OCI-M2 (cell line): ENCODE data around the gene RAB40C.

Experiments used
- DNase-seq: peaks from one replicate; lab custom pipeline; 2025; ENCODE audit not compliant: unreplicated experiment; lab: John Stamatoyannopoulos, UW

RAB40C gene

GRCh38 chr16:559021-559380 is 30.9 kb upstream of the RAB40C start:
- DNase-seq = no peak

- no peak for DNase-seq
Observed at GRCh38 chr16:559411-560203, 30.3 kb upstream of the RAB40C start.

GRCh38 chr16:560204-560700 is 29.6 kb upstream of the RAB40C start, which contains the start of gene PRR35:
PRR35 (plus strand) TSS chr16:560394; CDS start chr16:563295, 2,901 bp downstream.
- DNase-seq = no peak

- no peak for DNase-seq
Observed at GRCh38 chr16:560701-561412, 29.0 kb upstream of the RAB40C start.

GRCh38 chr16:561413-561794 is 28.5 kb upstream of the RAB40C start:
- DNase-seq = no peak

- no peak for DNase-seq
Observed at GRCh38 chr16:561957-562938, 27.6 kb upstream of the RAB40C start.

GRCh38 chr16:563072-563644 is 26.7 kb upstream of the RAB40C start:
- no peak for DNase-seq

- no peak for DNase-seq
Observed at GRCh38 chr16:564690-565418, 25.0 kb upstream of the RAB40C start.

- no peak for DNase-seq
Observed at GRCh38 chr16:565419-566330, 24.2 kb upstream of the RAB40C start.

GRCh38 chr16:566475-567372 is 23.1 kb upstream of the RAB40C start, which contains the start of gene NHLRC4:
NHLRC4 (plus strand) TSS chr16:567005; CDS start chr16:568048, 1,043 bp downstream.
- DNase-seq = no peak

- no peak for DNase-seq
Observed at GRCh38 chr16:567373-568256, 22.3 kb upstream of the RAB40C start.

- no peak for DNase-seq
Observed at GRCh38 chr16:568401-569258, 21.2 kb upstream of the RAB40C start.

GRCh38 chr16:569445-570254 is 20.2 kb upstream of the RAB40C start, which contains the start of gene PIGQ:
PIGQ (plus strand) TSS chr16:569968; CDS start chr16:574075, 4,107 bp downstream.
- no peak for DNase-seq

- DNase-seq = no peak
Observed at GRCh38 chr16:572865-573650, 16.8 kb upstream of the RAB40C start.
